Astrocyte (in vitro differentiated cells and primary cell): ENCODE measurements around the gene SSH2. TPM values are rescaled to one million over a fixed set of nuclear protein-coding genes. Genes with fewer than 3 reads are reported as not detected.

Experiments used
- DNase-seq: peaks from one replicate; pipeline ENCODE4 v3.0.0-alpha.2; 2010; ENCODE audit warnings: low read depth
- FAIRE-seq: peaks from 2 replicates; lab custom pipeline; 2011; peaks lifted over from hg19 to GRCh38; lab: Jason Lieb, UNC
- H2AFZ ChIP-seq: 2 replicates; pipeline ENCODE4 v1.6.0; 2012; ENCODE audit warnings: low read depth, low read length, inconsistent platforms
- H3K27ac ChIP-seq: 2 replicates; pipeline ENCODE4 v1.5.1; 2011; ENCODE audit warnings: low read depth, low read length, inconsistent platforms
- H3K27me3 ChIP-seq: 2 replicates; pipeline ENCODE4 v1.6.0; 2011; ENCODE audit warnings: low read length, inconsistent platforms; ENCODE audit not compliant: insufficient read depth
- H3K36me3 ChIP-seq: 2 replicates; pipeline ENCODE4 v1.5.1; 2011; ENCODE audit warnings: low read length, inconsistent platforms; ENCODE audit not compliant: insufficient read depth
- H3K4me1 ChIP-seq: 2 replicates; pipeline ENCODE4 v1.5.1; 2011; ENCODE audit warnings: low read length, inconsistent platforms; ENCODE audit not compliant: insufficient read depth
- H3K4me2 ChIP-seq: 2 replicates; pipeline ENCODE4 v1.6.0; 2012; ENCODE audit warnings: low read length, inconsistent platforms
- H3K4me3 ChIP-seq: 2 replicates; pipeline ENCODE4 v1.5.1; 2011; ENCODE audit warnings: low read depth, mild to moderate bottlenecking, low read length, inconsistent platforms; ENCODE audit not compliant: insufficient read depth
- H3K79me2 ChIP-seq: 2 replicates; pipeline ENCODE4 v1.6.0; 2012; ENCODE audit warnings: mild to moderate bottlenecking, low read length, inconsistent platforms; ENCODE audit not compliant: insufficient read depth
- H3K9ac ChIP-seq: 2 replicates; pipeline ENCODE4 v1.6.0; 2012; ENCODE audit warnings: mild to moderate bottlenecking, low read length, inconsistent platforms
- H3K9me3 ChIP-seq: 2 replicates; pipeline ENCODE4 v1.5.1; 2012; ENCODE audit warnings: low read depth, mild to moderate bottlenecking, low read length, inconsistent platforms; ENCODE audit not compliant: insufficient read depth
- H4K20me1 ChIP-seq: 2 replicates; pipeline ENCODE4 v1.6.0; 2012; ENCODE audit warnings: low read length, inconsistent platforms; ENCODE audit not compliant: insufficient read depth
- H3K27ac Mint-ChIP-seq: one replicate; pipeline ENCODE4 v1.8.0; 2021; ENCODE audit warnings: mild to moderate bottlenecking, mixed read lengths; ENCODE audit not compliant: unreplicated experiment
- H3K27me3 Mint-ChIP-seq: one replicate; pipeline ENCODE4 v1.8.0; 2021; ENCODE audit warnings: low read depth, mixed read lengths; ENCODE audit not compliant: unreplicated experiment
- H3K36me3 Mint-ChIP-seq: one replicate; pipeline ENCODE4 v1.8.0; 2021; ENCODE audit warnings: low read depth, mixed read lengths; ENCODE audit not compliant: unreplicated experiment
- H3K4me1 Mint-ChIP-seq: one replicate; pipeline ENCODE4 v1.8.0; 2021; ENCODE audit warnings: low read depth, mixed read lengths; ENCODE audit not compliant: unreplicated experiment
- H3K4me3 Mint-ChIP-seq: one replicate; pipeline ENCODE4 v1.8.0; 2021; ENCODE audit warnings: mild to moderate bottlenecking, moderate library complexity, mixed read lengths; ENCODE audit not compliant: unreplicated experiment
- H3K9me3 Mint-ChIP-seq: one replicate; pipeline ENCODE4 v1.8.0; 2021; ENCODE audit warnings: mild to moderate bottlenecking, mixed read lengths; ENCODE audit not compliant: unreplicated experiment
- CTCF ChIP-seq: IDR thresholded peaks from 2 replicates; pipeline ENCODE4 v1.5.1; 2011; ENCODE audit warnings: low read depth, mild to moderate bottlenecking, inconsistent platforms, low read length, moderate library complexity; ENCODE audit not compliant: insufficient read depth
- EZH2 ChIP-seq: IDR thresholded peaks from 2 replicates; pipeline ENCODE4 v1.6.1; 2012; ENCODE audit warnings: mild to moderate bottlenecking, low read length, inconsistent platforms; ENCODE audit not compliant: insufficient read depth
- total RNA-seq: library from RNA; stranded (reverse); gene quantifications from 2 replicates; pipeline ENCODE4 v1.2.1, GENCODE V29; 2021

Gene SSH2
- total RNA-seq, 1 donor from 2014 or later, result 31.1 TPM

DNA sequence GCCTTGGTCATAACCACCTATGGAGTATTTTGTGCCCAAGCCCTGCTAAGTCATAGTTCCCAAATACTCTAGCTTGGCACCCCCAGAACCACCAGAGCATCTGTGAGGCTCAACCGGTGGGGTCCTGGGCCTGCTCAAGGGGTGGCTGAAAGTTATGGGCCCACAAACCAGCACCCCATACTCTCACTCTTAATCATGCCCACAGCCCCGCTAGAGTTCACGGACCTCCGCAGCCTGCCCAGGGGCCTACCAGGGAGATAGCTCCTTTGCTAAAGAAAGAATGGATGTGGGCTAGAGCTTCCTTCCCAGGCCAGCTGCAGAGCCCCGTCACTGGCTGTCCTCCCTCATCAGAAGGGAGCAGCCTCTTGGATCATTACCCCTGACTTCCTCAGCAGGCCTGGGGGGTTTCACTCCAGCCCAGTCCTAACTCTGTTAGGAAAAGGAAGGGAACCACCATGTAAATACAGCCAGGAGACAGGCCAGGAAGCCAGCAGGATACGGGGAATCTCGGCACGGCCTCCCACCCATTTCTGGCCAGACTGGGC, 341.9 kb downstream of the SSH2 start:
- peaks cover 21% of the 10 kb centered on the region for H3K4me1 Mint-ChIP-seq
- peak overlapping the region; percentile 87 for H3K27ac Mint-ChIP-seq
- no peaks in the 10 kb centered on the region for H3K9me3 ChIP-seq
- H3K79me2 ChIP-seq, result peaks cover 59% of the 10 kb centered on the region
- H2AFZ ChIP-seq, result peak overlapping the region; percentile 67
- H3K9me3 Mint-ChIP-seq, result no peaks in the 10 kb centered on the region
- H3K27me3 ChIP-seq, result no peaks in the 10 kb centered on the region
- no peaks in the 10 kb centered on the region for H3K36me3 ChIP-seq
- H3K27ac ChIP-seq, result peak overlapping the region; percentile 25
- no peaks in the 10 kb centered on the region for H3K36me3 Mint-ChIP-seq
- peaks cover 58% of the 10 kb centered on the region for H4K20me1 ChIP-seq
- DNase-seq (no peak), FAIRE-seq (no peak)
- H3K4me1 ChIP-seq, result peaks cover 70% of the 10 kb centered on the region
- peak overlapping the region; percentile 81 for H3K4me3 ChIP-seq
- no peak for TF ChIP-seq CTCF
- TF ChIP-seq EZH2, result no peak
- peak overlapping the region; percentile 79 for H3K9ac ChIP-seq
- H3K4me3 Mint-ChIP-seq, result peak overlapping the region; percentile 93
- H3K4me2 ChIP-seq, result peak overlapping the region; percentile 88
- H3K27me3 Mint-ChIP-seq, result no peaks in the 10 kb centered on the region

- no peak overlapping the region for H2AFZ ChIP-seq
- no peaks in the 10 kb centered on the region for H3K36me3 ChIP-seq
- peaks cover 21% of the 10 kb centered on the region for H3K4me1 Mint-ChIP-seq
- H3K9me3 Mint-ChIP-seq, result no peaks in the 10 kb centered on the region
- H3K27ac ChIP-seq, result no peak overlapping the region
- peak overlapping the region; percentile 79 for H3K9ac ChIP-seq
- H3K27ac Mint-ChIP-seq, result no peak overlapping the region
- peaks cover 64% of the 10 kb centered on the region for H3K79me2 ChIP-seq
- no peak for FAIRE-seq
- H3K4me3 Mint-ChIP-seq, result peak overlapping the region; percentile 93
- H3K4me2 ChIP-seq, result peak overlapping the region; percentile 88
- H3K4me3 ChIP-seq, result peak overlapping the region; percentile 81
- no peaks in the 10 kb centered on the region for H3K27me3 ChIP-seq
- peaks cover 67% of the 10 kb centered on the region for H3K4me1 ChIP-seq
- H4K20me1 ChIP-seq, result peaks cover 63% of the 10 kb centered on the region
- no peak for DNase-seq
- no peaks in the 10 kb centered on the region for H3K36me3 Mint-ChIP-seq
- H3K9me3 ChIP-seq, result no peaks in the 10 kb centered on the region
- H3K27me3 Mint-ChIP-seq, result no peaks in the 10 kb centered on the region
- TF ChIP-seq CTCF, result no peak
- TF ChIP-seq EZH2, result no peak
Observed at GRCh38 chr17:29587591-29587990, 342.4 kb downstream of the SSH2 start.

DNA sequence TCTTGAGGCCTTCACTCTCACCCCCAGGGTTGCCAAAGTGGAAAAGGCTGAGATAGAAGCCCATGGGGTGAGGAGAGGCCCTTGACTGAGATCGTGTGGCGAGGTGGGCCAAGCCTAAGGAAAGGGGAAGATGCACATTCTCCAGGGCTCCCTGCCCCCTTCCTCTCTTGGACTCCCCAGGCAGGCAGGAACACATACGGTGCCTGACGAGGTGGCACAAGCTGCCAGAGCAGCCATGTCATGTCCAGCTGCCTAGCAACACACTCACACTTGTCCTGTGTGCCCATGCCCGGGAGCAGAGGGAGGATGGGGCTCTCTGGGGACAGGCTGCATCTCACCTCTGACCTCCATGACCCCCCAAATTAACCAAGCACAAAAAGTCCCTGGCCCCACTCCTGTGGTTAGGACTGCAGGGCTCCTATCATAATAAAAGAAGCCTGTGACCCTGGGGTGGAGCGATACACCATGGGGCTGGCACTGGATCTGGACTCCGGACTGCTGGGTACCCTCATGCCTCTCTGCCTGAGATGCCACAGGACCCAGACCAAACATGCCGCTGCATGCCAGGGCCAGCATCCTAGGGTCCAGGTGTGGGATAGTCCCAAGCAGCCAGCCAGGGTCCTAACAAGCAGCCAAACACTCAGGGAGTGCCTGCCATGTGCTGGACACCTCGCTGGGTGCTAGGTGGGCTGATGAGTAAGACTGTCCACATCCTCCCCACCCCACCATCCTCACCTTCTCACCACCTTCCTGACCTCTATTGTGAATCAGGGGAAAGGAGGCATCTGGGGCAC, 343.2 kb downstream of the SSH2 start:
- Mint-ChIP-seq H3K4me3 (peak overlapping the region; percentile 93), H3K4me1 (peaks cover 18% of the 10 kb centered on the region), H3K36me3 (peaks cover 4% of the 10 kb centered on the region), H3K9me3 (no peaks in the 10 kb centered on the region), H3K27ac (no peak overlapping the region), H3K27me3 (no peaks in the 10 kb centered on the region)
- H3K4me3 ChIP-seq, result no peak overlapping the region
- H3K4me1 ChIP-seq, result peaks cover 60% of the 10 kb centered on the region
- peaks cover 71% of the 10 kb centered on the region for H3K79me2 ChIP-seq
- no peak overlapping the region for H3K27ac ChIP-seq
- H2AFZ ChIP-seq, result no peak overlapping the region
- DNase-seq (no peak), FAIRE-seq (no peak)
- H3K27me3 ChIP-seq, result no peaks in the 10 kb centered on the region
- TF ChIP-seq EZH2 (no peak), CTCF (no peak)
- H3K4me2 ChIP-seq, result peak overlapping the region; percentile 88
- H3K36me3 ChIP-seq, result no peaks in the 10 kb centered on the region
- H3K9me3 ChIP-seq, result no peaks in the 10 kb centered on the region
- peaks cover 70% of the 10 kb centered on the region for H4K20me1 ChIP-seq
- H3K9ac ChIP-seq, result peak overlapping the region; percentile 79
